Measurements from ENCODE around the gene ARHGEF16.

ARHGEF16 gene

GRCh38 chr1:3521426-3521825 lies 67.0 kb downstream of the ARHGEF16 start:
- no peak for DNase-seq

GRCh38 chr1:3522112-3522511 lies 67.6 kb downstream of the ARHGEF16 start:
- no peak for DNase-seq

GRCh38 chr1:3522564-3523265 lies 68.2 kb downstream of the ARHGEF16 start:
- DNase-seq = no peak

GRCh38 chr1:3523980-3524379 lies 69.5 kb downstream of the ARHGEF16 start:
- DNase-seq = no peak

GRCh38 chr1:3524556-3525203 lies 70.2 kb downstream of the ARHGEF16 start:
- DNase-seq = no peak

GRCh38 chr1:3525551-3526482 lies 71.4 kb downstream of the ARHGEF16 start:
- no peak for DNase-seq

- DNase-seq = no peak
Measured at GRCh38 chr1:3527774-3528173, 73.3 kb downstream of the ARHGEF16 start.

GRCh38 chr1:3529099-3529729 lies 74.7 kb downstream of the ARHGEF16 start:
- DNase-seq = no peak

GRCh38 chr1:3530086-3530925 lies 75.8 kb downstream of the ARHGEF16 start:
- no peak for DNase-seq

All from GF-D8 (cell line).